NCI-H1417 treated with DMSO at 0.1 percent for 48 hours (cell line): ENCODE data around the gene RNF150.
"Not testable (repeated sequence)": the region's sequence is repeated elsewhere in the genome, so short reads cannot be mapped to it uniquely, and the experiment has no call there.

ENCODE experiments used
- DNase-seq: peaks from one replicate; lab custom pipeline; 2025; lab: John Stamatoyannopoulos, UW

Gene RNF150

DNA sequence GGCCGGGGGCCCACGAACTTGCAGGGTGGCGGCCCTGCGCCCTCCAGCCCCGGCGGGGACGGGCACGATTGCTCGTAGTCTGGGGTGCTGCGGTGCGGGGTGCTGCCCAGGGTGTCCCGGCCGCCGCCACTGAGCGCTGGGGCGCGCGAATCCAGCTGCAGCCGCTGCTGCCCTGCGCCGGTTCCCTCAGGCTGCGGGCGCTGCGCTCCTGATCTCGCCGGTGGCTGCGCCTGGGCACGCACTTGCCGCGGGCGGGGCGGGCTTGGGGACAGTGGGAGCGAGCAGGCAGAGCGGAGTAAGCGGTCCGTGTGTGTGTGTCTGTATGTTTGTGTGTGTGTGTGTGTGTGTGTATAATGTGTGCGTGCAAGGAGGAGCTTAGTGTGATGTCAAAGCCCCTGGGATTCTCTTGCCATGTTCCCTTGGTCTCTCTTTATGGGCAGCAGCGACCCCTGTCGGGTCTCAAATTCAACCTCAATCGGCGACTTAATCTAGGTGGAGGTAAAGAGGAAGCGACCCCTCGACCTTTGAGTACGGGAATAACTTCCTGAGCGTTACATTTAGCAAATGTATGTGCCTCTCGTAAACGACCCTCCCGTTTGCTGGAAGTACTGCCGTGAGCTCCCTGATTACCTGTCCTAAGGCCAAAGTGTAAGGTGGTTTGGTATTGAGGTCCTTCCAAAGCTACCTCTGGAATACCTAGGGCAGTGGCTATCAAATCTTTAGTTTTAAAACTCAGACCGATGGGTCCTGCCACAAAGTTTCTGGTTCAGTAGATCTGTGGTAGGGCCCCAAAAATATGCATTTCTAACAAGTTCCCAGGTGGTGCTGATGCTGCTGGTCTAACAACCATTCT, at the start of gene RNF150:
RNF150 (minus strand) TSS at position 324 of the 853 bp plus-strand sequence.
- DNase-seq: peak; percentile 70

DNA sequence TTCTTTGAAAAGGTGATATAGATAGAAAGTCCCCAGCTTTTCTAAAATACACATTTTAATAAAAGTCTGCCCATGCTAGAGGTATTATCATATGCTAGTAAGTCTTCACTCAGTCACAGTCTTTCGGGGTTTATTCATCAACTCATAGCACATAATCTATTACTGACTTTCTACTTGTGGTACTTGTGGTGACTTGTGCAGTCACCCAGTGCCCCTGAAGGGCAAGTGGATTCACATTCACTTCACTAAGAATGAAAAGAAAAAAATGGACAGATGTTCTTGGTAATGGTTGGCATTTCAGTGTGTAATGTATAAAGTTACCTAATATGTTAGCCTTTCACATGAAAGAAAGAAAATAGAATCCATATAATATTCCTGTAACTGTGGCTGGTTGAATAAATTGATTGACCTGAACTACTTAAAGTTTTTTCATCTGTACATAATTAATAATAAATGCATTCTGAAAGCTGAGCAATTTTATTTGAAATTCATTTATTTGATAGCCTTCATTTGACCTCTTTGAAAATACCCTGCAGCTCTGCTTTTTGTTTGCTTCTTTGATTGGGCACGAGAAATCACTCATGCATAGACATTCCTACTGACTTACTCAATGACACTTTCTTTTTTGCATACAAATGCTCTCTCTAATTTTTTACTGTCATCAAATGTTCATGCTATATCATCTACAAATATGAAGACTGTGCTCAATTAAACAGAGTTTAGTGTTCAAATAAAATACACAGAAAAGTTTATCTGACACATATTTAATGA, 47.9 kb upstream of the RNF150 start:
- no peak for DNase-seq

DNA sequence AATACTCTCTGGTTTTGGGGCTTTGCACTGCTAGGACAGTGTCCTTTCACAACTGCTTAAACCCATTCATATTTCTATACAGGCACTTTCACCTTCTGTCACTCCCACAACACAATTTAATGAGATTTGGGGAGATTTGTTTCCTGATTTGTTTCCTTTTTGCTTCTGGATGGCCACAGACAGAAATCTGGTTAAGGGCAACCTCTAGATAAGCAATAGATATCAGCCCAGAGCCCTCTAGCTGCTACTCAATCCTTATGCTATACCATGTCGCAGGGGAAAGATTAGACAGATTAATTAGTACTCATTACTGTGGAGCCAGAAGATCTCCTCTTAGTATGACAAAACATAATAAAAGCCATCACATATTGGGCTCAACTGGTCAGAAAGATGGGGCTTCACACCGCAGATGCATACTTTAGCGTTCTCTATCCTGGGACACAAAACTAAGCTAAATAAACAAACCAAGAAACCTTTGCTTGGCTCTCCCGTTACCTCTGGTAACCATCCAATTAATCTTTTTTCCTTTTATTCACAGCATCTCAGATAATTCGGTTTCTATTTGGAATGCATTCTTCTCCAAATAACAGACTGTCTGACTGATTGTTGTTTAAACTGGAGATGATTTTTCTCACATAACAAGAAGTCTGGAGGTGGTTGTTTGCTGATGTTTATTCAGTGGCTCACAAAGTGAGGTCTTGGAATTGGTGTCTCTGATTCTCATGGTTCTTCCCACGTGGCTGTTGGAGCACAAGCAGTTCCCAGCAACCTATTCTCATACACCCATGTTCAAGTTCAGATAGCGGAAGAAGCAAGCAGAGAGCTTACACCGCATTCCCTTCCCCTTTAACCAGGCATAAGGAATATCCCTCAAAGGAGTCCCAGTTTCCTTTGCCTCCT, 46.5 kb upstream of the RNF150 start:
- no peak for DNase-seq

DNA sequence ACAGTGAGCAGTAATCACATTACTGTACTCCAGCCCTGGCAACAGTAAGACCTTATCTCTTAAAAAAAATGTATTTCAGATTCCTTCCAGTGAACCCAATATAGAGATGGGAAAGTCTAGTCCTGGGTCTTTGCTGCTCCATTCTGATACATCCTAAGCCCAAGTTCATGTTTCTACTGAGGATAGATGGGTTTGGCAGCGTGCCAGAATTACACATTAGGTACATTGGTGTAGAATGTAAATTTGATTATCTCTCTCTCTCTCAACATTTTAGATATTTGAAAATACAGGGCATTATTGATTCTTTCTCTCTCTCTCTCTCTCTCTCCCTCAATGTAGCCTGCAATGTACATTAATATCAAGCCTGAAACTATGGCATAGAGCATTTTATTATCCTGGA, 43.9 kb upstream of the RNF150 start:
- no peak for DNase-seq

DNA sequence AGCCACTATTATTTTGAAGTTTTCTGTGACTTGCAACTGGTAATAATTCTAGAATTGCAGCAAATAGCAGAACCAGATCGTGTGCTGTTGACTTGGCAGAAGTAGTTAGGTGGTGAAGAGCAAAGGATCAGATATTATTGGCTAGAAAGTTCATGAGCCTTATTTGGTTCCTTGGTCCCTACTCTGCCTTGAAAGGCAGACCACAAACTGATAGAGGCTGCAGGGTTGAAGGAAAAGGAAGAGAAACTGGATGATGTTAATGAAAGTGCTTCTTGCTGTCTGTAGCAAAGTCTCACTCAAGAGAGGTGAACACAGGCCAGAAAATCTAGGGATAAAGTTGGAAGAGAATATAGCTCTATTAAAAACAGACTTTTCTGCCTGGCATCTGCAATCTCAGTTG, 41.2 kb upstream of the RNF150 start:
- no peak for DNase-seq

DNA sequence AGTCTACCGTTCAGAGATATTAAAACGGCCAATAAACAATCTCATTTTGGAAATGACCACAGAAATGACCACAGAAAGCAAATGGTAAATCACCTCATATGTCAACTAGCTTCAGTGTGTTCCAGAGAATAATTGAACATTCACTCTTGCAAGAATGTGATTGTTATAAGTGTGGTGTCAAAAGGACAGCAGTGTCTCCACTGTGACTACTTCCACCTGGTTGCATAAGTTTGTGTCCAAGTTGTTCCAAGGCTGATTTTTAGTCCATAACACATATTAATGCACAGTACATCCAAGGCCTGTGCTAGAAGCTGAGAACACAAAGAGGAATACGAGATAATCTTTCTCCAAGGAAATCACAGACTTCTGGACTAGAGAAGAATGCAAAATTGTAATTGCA, 37.4 kb upstream of the RNF150 start:
- DNase-seq: no peak

DNA sequence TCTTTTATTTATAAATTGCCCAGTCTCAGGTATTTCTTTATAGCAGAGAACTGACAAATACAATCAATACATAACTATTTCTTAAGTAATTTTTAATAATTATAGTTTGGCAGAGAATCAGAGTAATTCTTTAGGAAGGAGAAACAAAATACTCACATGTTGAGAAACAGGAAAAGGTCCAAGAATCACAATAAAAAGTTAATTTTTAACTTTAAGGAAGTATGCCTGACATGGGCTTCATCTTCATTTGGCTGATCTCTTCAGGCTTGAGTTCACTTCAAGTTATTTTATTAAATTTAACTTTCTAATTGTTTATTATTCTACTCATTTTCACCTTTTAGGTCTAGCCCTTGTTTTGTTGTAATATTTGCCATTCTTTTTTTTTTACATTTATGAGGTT, 36.1 kb upstream of the RNF150 start:
- DNase-seq: no peak

DNA sequence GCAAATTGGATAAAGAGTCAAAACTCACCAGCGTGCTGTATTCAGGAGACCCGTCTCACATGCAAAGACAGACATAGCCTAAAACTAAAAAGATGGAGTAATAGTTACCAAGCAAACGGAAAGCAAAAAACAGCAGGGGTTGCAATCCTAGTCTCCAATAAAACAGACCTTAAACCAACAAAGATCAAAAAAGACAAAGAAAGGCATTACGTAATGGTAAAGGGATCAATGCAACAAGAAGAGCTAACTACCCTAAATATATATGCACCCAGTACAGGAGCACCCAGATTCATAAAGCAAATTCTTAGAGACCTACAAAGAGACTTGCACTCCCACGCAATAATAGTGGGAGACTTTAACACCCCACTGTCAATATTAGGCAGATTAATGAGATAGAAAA, 31.7 kb upstream of the RNF150 start:
- DNase-seq: not testable (repeated sequence)

DNA sequence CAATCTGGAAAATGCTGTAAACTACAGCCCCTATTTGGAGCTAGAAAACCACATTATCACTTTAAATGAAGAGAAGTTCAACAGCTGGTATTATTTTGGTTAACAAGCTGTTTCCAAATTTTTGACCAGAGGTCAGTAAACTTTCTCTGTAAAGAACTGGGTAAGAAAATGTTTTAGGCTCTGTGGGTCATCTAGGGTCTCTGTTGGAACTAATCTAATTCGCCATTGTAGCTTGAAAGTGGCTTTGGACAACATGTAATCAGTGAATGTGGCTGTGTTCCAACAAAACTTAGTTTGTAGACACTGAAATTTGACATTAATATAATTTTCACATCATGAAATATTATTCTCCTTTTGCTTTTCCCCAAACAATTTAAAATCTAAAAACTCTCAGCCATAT, 25.8 kb upstream of the RNF150 start:
- no peak for DNase-seq

DNA sequence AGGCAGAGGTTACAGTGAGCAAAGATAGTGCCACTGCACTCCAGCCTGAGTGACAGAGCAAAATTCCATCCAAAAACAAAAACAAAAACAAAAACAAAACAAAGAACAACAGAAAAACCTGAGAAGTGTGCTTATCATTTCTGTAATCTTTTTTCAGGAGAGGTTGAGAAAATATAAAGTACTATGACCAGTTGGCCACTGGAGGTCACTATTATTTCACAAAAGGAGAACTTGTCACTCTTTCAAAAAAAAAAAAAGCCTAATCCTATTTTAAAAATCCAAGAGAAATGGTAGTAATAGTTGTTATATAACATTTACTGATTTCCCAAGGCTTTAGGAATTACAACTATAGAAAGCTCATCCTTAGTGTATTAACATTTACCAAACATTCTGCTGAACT, 24.9 kb upstream of the RNF150 start:
- no peak for DNase-seq

DNA sequence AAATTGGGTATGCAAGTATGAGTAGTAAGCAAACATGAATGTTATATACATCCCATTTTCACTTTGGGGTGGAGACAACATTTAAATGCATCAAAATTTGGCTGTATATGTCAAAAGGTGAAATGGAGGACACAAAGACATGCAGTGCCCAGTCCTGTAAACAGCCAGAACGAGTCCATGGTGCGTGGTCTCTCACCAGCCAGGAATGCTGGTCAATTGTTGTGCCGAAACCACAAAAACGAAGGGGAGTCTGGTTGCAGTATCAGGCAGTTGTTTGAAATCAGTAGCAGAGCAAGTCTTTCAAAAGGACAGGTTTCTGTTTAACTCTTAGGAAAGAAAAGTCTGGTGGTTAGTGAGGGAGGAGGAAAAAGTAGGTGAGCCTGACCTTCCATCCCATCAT, 22.3 kb upstream of the RNF150 start:
- no peak for DNase-seq

DNA sequence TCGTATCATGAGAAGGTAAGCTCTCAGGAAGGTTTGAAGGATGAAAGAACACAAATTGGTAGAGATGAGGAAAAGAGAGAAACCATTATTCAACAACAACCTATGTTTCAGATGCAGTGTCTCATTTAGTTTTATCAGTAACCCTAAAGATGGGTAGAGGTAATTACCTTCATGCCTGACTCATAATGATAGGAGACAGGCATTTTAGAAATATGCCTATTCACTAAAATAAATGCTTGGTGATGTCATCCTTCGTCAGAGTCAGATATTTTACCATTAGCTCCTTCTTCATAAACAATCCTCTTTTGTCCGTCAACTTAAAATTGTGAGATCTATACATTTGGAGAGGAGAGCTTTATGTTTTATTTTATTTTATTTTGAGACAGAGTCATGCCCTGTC, 21.5 kb upstream of the RNF150 start:
- no peak for DNase-seq

DNA sequence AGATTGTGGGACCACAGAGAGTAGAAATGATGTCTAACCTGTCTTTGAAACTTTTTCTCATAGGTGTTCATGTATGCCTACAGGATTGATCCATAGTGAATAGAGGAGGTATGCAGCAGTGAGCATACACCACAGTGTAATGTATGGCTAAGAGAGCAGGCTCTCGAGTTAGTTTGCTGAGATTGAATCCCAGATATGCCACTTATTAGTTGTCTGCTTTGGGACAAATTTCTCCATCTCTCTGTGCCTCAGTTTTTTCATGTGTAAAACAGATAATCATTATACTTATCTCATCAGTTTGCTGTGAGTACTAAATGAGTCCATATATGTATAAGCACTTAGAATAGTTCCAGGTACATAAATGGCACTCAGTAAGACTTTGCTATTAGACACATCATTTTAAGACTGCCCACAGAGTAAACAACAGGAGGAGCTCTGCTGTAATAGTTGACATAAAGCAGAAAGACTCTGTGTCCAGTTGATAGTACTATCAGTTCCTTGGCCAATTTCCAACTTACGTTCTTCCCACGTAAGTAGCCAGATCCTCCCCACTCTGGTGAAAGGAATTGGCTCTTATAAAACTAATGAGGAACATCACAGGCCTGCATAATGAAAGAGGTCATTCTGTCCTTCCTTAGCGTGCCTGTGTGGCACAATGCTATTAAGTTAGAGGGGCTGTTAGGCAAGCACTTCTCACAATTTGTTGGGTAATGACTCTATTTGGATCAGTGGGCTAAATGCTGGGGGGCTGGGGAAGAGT, 20.7 kb upstream of the RNF150 start:
- no peak for DNase-seq

DNA sequence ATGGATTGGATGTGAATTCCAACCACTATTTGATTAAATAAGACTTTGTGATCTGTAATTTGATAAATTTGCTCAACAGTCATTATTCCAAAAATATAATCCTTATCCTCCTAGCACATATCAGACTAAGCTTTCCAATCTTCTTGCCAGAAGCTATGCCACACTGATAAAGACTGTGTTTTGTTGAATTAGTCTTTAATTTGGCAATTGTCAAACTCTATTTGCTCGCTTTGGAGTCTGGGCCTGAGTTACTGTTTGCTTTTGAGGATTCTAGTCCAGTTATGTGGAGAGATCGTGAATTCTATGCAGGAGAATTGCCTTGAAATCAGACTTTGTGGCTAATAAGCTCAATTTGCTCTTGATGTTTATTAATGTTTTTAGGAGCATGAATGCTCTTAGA, 10.9 kb upstream of the RNF150 start:
- no peak for DNase-seq

DNA sequence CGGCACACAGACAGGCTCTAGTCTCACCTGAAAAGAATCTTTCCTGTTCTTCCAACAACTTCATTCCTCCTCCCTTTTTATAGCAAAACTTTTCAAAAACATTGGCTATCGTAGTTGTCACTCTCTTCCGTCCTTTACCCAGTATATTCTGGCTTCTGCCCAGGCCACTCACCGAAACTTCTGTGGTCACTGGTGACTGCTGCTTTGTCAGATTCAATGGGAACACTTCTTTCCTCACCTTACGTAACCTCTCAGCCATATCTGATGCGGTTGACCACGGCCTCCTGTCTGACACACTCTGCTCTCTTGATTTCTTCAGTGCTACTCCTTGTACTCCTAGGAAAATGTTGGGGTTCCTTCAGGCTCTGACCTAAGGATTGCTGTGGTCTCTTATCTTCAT, 9.2 kb upstream of the RNF150 start:
- no peak for DNase-seq

DNA sequence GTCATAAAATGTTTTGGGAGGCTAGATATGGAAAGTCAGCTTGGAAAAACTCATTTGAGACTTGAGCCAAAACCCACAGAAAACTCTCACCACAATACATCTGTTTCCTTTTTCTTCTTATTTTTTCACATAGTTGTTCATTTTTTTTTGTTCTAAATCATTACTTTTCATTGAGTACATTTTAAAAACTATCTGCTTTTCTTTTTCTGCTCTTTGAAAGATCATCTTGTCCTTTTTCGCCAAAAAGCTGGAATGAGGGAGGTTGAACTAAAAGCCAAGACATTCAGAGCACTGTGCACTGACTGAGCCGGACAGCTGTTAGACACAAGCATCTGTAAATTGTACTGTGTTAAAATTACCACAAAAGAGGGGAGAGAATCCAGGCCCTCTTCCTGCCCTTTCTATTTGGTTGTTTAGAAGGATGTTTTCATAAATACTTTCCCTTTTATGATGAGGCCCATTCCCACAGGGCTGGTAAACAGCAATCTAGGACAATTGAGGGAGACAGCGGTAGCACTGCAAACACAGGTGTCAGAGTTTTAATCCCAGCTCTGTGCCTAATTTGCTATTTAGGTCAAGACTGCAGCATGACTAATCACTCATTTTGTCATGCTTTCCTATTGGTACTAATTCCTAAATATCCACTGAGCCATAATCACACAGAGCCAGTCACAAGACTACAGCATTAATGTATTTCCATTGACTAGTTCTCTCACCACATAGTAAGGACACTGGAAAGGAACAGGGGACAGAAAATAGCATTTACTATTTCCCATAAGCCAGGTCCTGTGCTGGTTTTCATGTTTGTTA, 7.3 kb upstream of the RNF150 start:
- peak; percentile 50 for DNase-seq

DNA sequence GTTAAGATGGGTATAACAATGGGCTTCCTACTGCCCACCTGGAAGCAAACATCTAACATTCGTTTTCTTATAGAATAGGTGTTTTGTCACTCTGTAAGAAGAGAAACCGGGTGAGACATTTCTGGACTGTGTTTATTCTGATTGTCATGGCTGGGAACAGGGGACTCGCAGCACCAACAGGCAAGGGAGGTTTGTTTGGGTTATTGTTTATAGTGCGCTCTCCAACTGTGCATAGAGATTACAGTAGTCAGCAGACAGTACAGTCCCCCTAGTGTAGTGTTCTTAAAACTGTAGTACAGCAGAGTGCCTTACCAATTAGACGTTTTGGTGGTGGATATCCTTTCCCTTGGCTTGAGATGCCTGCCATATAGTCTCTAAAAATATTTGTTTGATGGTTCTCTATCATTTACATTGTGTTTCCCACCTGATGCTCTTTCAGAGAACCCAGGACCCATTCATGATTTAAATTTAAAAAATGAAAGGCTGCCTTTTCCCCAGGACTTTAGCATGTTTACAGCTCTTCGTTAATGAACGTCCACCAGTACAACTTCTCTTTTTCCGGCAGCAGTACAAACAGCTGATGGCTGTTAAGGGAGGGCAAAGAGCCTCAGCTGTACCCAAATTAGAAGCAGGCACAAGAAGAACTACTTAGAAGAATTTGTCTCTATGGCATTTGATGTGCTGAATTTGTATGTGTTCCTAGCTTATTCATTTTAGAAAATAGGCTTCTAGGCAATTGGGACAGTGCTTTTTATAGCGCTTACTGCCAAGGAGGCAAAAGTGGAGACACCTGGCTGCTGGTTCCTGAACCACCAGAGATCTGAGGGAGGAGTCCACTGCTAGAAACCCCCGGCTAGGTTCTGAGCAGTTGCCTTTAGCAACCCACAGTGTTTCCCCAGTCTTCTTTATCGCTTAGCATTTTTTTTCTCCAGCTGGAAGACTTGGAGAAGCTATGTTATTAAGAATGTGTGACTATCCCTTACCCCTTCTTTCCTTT, 1.0 kb upstream of the RNF150 start:
- DNase-seq: peak; percentile 3

DNA sequence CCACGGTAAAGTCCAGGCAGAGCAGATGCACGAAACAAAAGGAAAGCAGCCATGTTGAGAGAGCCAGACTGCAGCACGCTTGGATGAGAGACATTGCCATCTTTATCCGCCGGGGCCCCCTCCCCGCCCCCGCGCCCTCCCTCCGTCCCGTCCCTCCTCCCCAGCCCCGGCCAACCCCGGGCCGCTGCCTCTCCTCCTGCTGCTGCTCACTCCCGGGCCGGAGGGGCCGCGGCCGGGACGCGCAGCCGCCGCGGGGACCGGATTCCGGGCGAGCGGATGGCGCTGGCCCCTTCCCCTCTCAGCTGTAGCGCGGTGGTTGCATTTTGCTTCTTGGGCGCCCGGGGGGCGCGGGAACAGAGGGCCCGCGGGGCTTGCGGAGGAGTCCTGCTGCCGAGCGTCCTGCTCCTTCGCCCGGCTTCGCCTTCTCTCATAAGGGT, 542 bp downstream of the RNF150 start:
- no peak for DNase-seq

DNA sequence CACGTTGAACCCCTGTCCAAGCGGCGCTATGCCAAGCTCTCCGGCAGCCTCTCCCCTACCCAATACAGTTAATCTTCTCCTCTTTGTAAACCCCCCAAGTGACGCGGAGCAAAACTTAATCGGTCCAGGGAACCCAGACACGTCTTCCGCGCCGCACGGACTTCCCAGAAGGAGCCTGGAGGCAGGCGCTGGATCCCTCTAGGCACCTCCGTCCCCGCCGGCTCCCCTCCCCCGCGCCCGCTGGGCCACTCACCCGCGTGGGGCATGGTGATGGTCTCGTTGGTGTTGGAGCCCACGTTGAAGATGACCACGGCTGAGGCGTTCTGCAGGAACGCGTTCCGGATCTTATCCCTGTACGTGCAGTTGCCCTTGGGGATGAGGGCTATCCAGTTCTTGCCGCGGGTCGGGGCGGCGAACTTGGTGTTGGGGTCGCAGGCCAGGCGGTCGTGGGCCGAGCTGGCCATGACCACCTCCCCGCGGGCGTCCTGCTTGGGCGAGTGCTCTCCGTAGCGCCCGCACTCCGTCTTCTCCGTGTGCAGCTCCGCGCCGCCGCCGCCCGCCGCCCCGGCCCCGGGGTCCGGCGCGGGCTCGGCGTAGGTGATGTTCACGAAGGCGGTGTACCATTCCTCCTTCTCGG, 1.1 kb downstream of the RNF150 start:
- DNase-seq: no peak
